SK-N-SH (cell line): ENCODE data around the gene AJM1. TPM values are rescaled to one million over a fixed set of nuclear protein-coding genes. Genes with fewer than 3 reads are reported as not detected.

ENCODE experiments used
- CTCF ChIA-PET: fragments of 300-600, 350-600 bp; formaldehyde crosslinking; extraction: SDS; loops from one replicate; lab custom pipeline; 2021; lab: Yijun Ruan, JAX
- POLR2A ChIA-PET: fragments of 350-600 bp; sonication (Branson Sonifier 250); formaldehyde crosslinking; extraction: SDS; loops from one replicate; lab custom pipeline; 2020; ENCODE audit warnings: antibody characterized with exemption, inconsistent platforms; lab: Yijun Ruan, JAX
- DNase-seq: peaks from one replicate; pipeline ENCODE4 v3.0.0; 2012
- H2AFZ ChIP-seq: fragments of 200-600 bp; sonication (generic); 2 replicates; pipeline ENCODE4 v1.8.1; 2016; ENCODE audit warnings: antibody characterized with exemption, mild to moderate bottlenecking, low read depth
- H3F3A ChIP-seq: fragments of 200-600 bp; sonication (generic); replicated peaks from 2 replicates; pipeline ENCODE3; 2016; ENCODE audit warnings: antibody characterized with exemption, mild to moderate bottlenecking; ENCODE audit not compliant: insufficient read depth
- H3K27ac ChIP-seq, 2 experiments: fragments of 200-500 bp in 1 of 2; fragments of 200-600 bp in 1 of 2; sonication (Bioruptor generic) in 1 of 2; sonication (generic), shearing (Covaris generic) in 1 of 2; 2 replicates each; pipeline versions ENCODE4 v1.5.1 to v1.6.1; 2014 to 2016; ENCODE audit warnings: low read depth in 2 of 2, inconsistent platforms in 1 of 2, low read length in 1 of 2, mild to moderate bottlenecking in 1 of 2, mixed read lengths in 1 of 2
- H3K27me3 ChIP-seq: fragments of 200-600 bp; sonication (generic), shearing (Covaris generic); 2 replicates; pipeline ENCODE4 v1.6.1; 2016; ENCODE audit warnings: mixed run types; ENCODE audit not compliant: insufficient read depth
- H3K36me3 ChIP-seq, 2 experiments: fragments of 200-500 bp in 1 of 2; fragments of 200-600 bp in 1 of 2; sonication (Bioruptor generic) in 1 of 2; sonication (generic) in 1 of 2; replicated peaks in 1 of 2; 2 replicates each; pipeline versions ENCODE3 to v1.5.1; 2014 to 2016; ENCODE audit warnings: low read length in 1 of 2, mild to moderate bottlenecking in 1 of 2; ENCODE audit not compliant: insufficient read depth in 2 of 2, control insufficient read depth in 1 of 2
- H3K4me1 ChIP-seq, 2 experiments: fragments of 200-500 bp in 1 of 2; fragments of 200-600 bp in 1 of 2; sonication (Bioruptor generic) in 1 of 2; sonication (generic), shearing (Covaris generic) in 1 of 2; 2 replicates each; pipeline versions ENCODE4 v1.5.1 to v1.6.1; 2014 to 2016; ENCODE audit warnings: low read depth in 1 of 2, low read length in 1 of 2, mixed run types in 1 of 2; ENCODE audit not compliant: insufficient read depth in 2 of 2, control insufficient read depth in 1 of 2
- H3K4me2 ChIP-seq: fragments of 200-600 bp; sonication (generic), shearing (Covaris generic); 2 replicates; pipeline ENCODE4 v1.6.1; 2017; ENCODE audit warnings: mixed run types
- H3K4me3 ChIP-seq, 2 experiments: fragments of 200-500 bp in 1 of 2; fragments of 200-600 bp in 1 of 2; sonication (Bioruptor generic) in 1 of 2; sonication (generic), shearing (Covaris generic) in 1 of 2; 2 replicates each; pipeline versions ENCODE4 v1.5.1 to v1.8.1; 2014 to 2016; ENCODE audit warnings: low read depth in 2 of 2, inconsistent platforms in 1 of 2, low read length in 1 of 2, mild to moderate bottlenecking in 1 of 2, mixed read lengths in 1 of 2, moderate library complexity in 1 of 2
- H3K79me2 ChIP-seq: fragments of 200-600 bp; sonication (generic); 2 replicates; pipeline ENCODE4 v1.8.1; 2017; ENCODE audit warnings: mild to moderate bottlenecking; ENCODE audit not compliant: insufficient read depth
- H3K9ac ChIP-seq: fragments of 200-600 bp; sonication (generic); 2 replicates; pipeline ENCODE4 v1.6.1; 2017; ENCODE audit warnings: mixed run types
- H3K9me2 ChIP-seq: fragments of 200-600 bp; sonication (generic); 2 replicates; pipeline ENCODE4 v1.6.1; 2017; ENCODE audit warnings: mixed run types
- H3K9me3 ChIP-seq: fragments of 200-600 bp; sonication (generic); 2 replicates; pipeline ENCODE4 v1.6.1; 2017; ENCODE audit warnings: mixed run types, mild to moderate bottlenecking, moderate library complexity
- H4K20me1 ChIP-seq: fragments of 200-600 bp; sonication (generic); 2 replicates; pipeline ENCODE4 v1.6.1; 2017; ENCODE audit warnings: mild to moderate bottlenecking, mixed run types; ENCODE audit not compliant: insufficient read depth
- ELF1 ChIP-seq: IDR thresholded peaks from 2 replicates; pipeline ENCODE4 v1.4.0; 2012
- FOXM1 ChIP-seq: IDR thresholded peaks from 2 replicates; pipeline ENCODE4 v1.4.0; 2012; ENCODE audit warnings: low read depth, mild to moderate bottlenecking
- MEF2A ChIP-seq: IDR thresholded peaks from 2 replicates; pipeline ENCODE4 v1.4.0; 2012; ENCODE audit warnings: low read depth, borderline replicate concordance
- MXI1 ChIP-seq: IDR thresholded peaks from 2 replicates; pipeline ENCODE4 v1.6.1; 2012; ENCODE audit warnings: mild to moderate bottlenecking, low read depth, low read length, improper control_type of control experiment
- NRF1 ChIP-seq: IDR thresholded peaks from 2 replicates; pipeline ENCODE4 v1.6.1; 2012; ENCODE audit warnings: low read depth, mild to moderate bottlenecking, low read length
- POLR2AphosphoS5 ChIP-seq: IDR thresholded peaks from 2 replicates; pipeline ENCODE4 v1.6.1; 2012; ENCODE audit warnings: low read depth, low read length
- RAD21 ChIP-seq: IDR thresholded peaks from 2 replicates; pipeline ENCODE4 v1.6.1; 2012; ENCODE audit warnings: mild to moderate bottlenecking, low read length
- RXRA ChIP-seq: IDR thresholded peaks from 2 replicates; pipeline ENCODE4 v1.4.0; 2012; ENCODE audit warnings: low read depth, mild to moderate bottlenecking, borderline replicate concordance
- SIN3A ChIP-seq: IDR thresholded peaks from 2 replicates; pipeline ENCODE4 v1.6.1; 2012; ENCODE audit warnings: low read depth, mild to moderate bottlenecking, low read length, moderate library complexity, borderline replicate concordance
- SMC3 ChIP-seq: IDR thresholded peaks from 2 replicates; pipeline ENCODE4 v1.6.1; 2012; ENCODE audit warnings: low read depth, low read length, improper control_type of control experiment
- TCF12 ChIP-seq: IDR thresholded peaks from 2 replicates; pipeline ENCODE4 v1.4.0; 2012
- TEAD4 ChIP-seq: IDR thresholded peaks from 2 replicates; pipeline ENCODE4 v1.4.0; 2012; ENCODE audit warnings: mild to moderate bottlenecking, borderline replicate concordance; ENCODE audit not compliant: insufficient read depth
- YY1 ChIP-seq: IDR thresholded peaks from 2 replicates; pipeline ENCODE4 v1.4.0; 2012; ENCODE audit warnings: low read depth, mild to moderate bottlenecking
- WGBS: methylation state at CpG from one replicate; pipeline ENCODE4 v1.1.6; 2017; ENCODE audit warnings: low lambda C conversion rate; 5-methylcytosine and 5-hydroxymethylcytosine counted together
- polyA plus RNA-seq, 3 experiments: library from polyadenylated mRNA; depleted of rRNA; stranded (reverse); fragments of >200 nt; gene quantifications; 2 replicates each; pipeline ENCODE4 v1.2.3, GENCODE V29; 2012
- TF ChIP-seq, protein P1 (sequence below): fragments of 200-600 bp; sonication (generic); IDR thresholded peaks from 2 replicates; pipeline ENCODE4 v1.6.1; 2017; ENCODE audit warnings: antibody characterized with exemption, mild to moderate bottlenecking, moderate library complexity
- TF ChIP-seq, protein P2 (sequence below): fragments of 150-350 bp; IDR thresholded peaks from 2 replicates; pipeline ENCODE4 v1.6.1; 2016; ENCODE audit warnings: mild to moderate bottlenecking, low read depth, low read length
- TF ChIP-seq, protein P3 (sequence below): IDR thresholded peaks from 2 replicates; pipeline ENCODE4; 2012

The AJM1 gene
- polyA plus RNA-seq, 1 of the 3 experiments (the other 2 are of a cell fraction) = 2.4 TPM

DNA sequence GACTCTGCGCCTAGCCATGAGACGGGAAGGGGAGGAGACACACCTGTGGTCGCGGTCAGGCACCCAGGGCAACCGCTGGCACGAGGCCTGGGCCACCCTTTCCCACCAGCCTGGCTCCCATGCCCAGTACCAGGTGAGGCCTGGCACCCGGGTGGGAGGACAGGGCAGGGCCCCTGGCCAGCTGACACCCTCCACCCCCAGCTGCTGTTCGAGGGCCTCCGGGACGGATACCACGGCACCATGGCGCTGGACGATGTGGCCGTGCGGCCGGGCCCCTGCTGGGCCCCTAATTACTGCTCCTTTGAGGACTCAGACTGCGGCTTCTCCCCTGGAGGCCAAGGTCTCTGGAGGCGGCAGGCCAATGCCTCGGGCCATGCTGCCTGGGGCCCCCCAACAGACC, 14.9 kb downstream of the AJM1 start (continued):
- TF ChIP-seq, protein P1, sequence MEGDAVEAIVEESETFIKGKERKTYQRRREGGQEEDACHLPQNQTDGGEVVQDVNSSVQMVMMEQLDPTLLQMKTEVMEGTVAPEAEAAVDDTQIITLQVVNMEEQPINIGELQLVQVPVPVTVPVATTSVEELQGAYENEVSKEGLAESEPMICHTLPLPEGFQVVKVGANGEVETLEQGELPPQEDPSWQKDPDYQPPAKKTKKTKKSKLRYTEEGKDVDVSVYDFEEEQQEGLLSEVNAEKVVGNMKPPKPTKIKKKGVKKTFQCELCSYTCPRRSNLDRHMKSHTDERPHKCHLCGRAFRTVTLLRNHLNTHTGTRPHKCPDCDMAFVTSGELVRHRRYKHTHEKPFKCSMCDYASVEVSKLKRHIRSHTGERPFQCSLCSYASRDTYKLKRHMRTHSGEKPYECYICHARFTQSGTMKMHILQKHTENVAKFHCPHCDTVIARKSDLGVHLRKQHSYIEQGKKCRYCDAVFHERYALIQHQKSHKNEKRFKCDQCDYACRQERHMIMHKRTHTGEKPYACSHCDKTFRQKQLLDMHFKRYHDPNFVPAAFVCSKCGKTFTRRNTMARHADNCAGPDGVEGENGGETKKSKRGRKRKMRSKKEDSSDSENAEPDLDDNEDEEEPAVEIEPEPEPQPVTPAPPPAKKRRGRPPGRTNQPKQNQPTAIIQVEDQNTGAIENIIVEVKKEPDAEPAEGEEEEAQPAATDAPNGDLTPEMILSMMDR = no peak
- TF ChIP-seq MXI1 (no peak), TEAD4 (no peak), TCF12 (no peak), ELF1 (no peak), RAD21 (no peak)

DNA sequence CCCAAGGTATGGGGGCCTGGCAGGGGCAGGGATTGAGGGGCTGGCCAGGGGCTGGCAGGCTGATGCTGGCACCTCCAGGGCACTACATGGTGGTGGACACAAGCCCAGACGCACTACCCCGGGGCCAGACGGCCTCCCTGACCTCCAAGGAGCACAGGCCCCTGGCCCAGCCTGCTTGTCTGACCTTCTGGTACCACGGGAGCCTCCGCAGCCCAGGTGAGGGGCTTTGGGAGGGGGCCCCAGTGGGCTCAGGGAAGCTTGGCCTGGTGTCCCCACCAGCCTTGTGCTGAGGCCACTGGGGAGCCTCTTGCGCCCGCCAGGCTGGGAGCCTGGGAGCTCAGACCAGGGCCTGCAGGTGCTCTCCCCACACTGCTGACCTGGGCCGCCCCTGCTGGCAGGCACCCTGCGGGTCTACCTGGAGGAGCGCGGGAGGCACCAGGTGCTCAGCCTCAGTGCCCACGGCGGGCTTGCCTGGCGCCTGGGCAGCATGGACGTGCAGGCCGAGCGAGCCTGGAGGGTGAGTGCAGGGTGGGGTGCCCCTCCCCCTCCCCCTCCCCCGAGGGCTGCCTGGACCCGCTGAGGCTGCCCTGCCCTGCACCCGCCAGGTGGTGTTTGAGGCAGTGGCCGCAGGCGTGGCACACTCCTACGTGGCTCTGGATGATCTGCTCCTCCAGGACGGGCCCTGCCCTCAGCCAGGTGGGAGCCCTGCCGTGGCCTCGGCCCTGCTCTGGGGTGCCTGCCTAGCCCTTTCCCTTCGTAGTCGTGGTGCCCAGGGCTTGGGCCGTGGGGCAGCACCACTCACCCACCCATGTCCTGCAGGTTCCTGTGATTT, 15.5 kb downstream of the AJM1 start:
- no peak for DNase-seq
- 100% methylated on average over 3 of the region's 29 CpGs for WGBS
- H3F3A ChIP-seq = no peaks in the 10 kb centered on the region
- POLR2A ChIA-PET = no interaction called here
- no peaks in the 10 kb centered on the region for H4K20me1 ChIP-seq
- CTCF ChIA-PET = interaction anchor here (1.1 kb wide), 1 partner anchor 13 kb away, joined by 7 read pairs; no protein-coding TSS in a partner anchor
- no peak overlapping the region for H3K9ac ChIP-seq
- no peak overlapping the region for H2AFZ ChIP-seq
- H3K4me1 ChIP-seq = peaks cover 0 to 13% of the 10 kb centered on the region in 2 experiments; a peak in 3 of 4 replicates
- no peaks in the 10 kb centered on the region for H3K9me2 ChIP-seq
- H3K4me3 ChIP-seq = no peak overlapping the region
- no peaks in the 10 kb centered on the region for H3K27me3 ChIP-seq
- H3K27ac ChIP-seq = no peak overlapping the region; a peak in 1 of 4 replicates
- no peaks in the 10 kb centered on the region for H3K9me3 ChIP-seq
- peaks cover 3 to 24% of the 10 kb centered on the region in 2 experiments for H3K36me3 ChIP-seq
- no peak for TF ChIP-seq RXRA
- TF ChIP-seq NRF1 = no peak
- TF ChIP-seq MXI1 = no peak
- no peak for TF ChIP-seq SMC3
- TF ChIP-seq, protein P2, sequence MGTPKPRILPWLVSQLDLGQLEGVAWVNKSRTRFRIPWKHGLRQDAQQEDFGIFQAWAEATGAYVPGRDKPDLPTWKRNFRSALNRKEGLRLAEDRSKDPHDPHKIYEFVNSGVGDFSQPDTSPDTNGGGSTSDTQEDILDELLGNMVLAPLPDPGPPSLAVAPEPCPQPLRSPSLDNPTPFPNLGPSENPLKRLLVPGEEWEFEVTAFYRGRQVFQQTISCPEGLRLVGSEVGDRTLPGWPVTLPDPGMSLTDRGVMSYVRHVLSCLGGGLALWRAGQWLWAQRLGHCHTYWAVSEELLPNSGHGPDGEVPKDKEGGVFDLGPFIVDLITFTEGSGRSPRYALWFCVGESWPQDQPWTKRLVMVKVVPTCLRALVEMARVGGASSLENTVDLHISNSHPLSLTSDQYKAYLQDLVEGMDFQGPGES = no peak
- no peak for TF ChIP-seq YY1
- TF ChIP-seq FOXM1 = no peak
- no peak for TF ChIP-seq SIN3A
- TF ChIP-seq TCF12 = no peak
- TF ChIP-seq MEF2A = no peak
- no peak for TF ChIP-seq POLR2AphosphoS5
- TF ChIP-seq, protein P3, sequence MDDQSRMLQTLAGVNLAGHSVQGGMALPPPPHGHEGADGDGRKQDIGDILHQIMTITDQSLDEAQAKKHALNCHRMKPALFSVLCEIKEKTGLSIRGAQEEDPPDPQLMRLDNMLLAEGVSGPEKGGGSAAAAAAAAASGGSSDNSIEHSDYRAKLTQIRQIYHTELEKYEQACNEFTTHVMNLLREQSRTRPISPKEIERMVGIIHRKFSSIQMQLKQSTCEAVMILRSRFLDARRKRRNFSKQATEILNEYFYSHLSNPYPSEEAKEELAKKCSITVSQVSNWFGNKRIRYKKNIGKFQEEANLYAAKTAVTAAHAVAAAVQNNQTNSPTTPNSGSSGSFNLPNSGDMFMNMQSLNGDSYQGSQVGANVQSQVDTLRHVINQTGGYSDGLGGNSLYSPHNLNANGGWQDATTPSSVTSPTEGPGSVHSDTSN = no peak
- no peak for TF ChIP-seq RAD21
- H3K79me2 ChIP-seq = no peaks in the 10 kb centered on the region
- H3K4me2 ChIP-seq = no peak overlapping the region
